ENCODE measurements around the gene ZNF334.

- TF ChIP-seq CTCF (IDR thresholded peaks at IDR 0.05 in 8 of 11, conservative IDR thresholded peaks at IDR 0.05 in 3 of 11) (no peak), POLR2AphosphoS5 (IDR thresholded peaks at IDR 0.05) (no peak)
Measured at GRCh38 chr20:46501961-46502360, 11.4 kb downstream of the ZNF334 start.
